Gastroesophageal sphincter (tissue), 4 donors: ENCODE data around the gene NCAPD2. TPM values are rescaled to one million over a fixed set of nuclear protein-coding genes. Genes with fewer than 3 reads are reported as not detected.

ENCODE experiments used
- ATAC-seq: fragments of 150-250 bp; one replicate; pipeline ENCODE4 v1.9.1; 2016; ENCODE audit warnings: mild to moderate bottlenecking, moderate library complexity
- H3K27ac ChIP-seq, 4 donors: fragments of 200-600 bp; sonication (generic) in 3 of 4; 1 replicate in 3 of 4; 2 replicates in 1 of 4; pipeline ENCODE4 v1.5.1; 2016 to 2019
- H3K27me3 ChIP-seq: fragments of 200-600 bp; sonication (generic); one replicate; pipeline ENCODE4 v1.5.1; 2019
- H3K36me3 ChIP-seq, 2 donors: fragments of 200-600 bp; sonication (generic); one replicate each; pipeline ENCODE4 v1.5.1; 2019; ENCODE audit warnings: control low read depth in 1 of 2
- H3K4me1 ChIP-seq, 3 donors: fragments of 200-600 bp; sonication (generic); 1 replicate in 2 of 3; 2 replicates in 1 of 3; pipeline ENCODE4 v1.5.1; 2016 to 2019; ENCODE audit warnings: control low read depth in 2 of 3
- H3K4me3 ChIP-seq, 2 donors: fragments of 200-600 bp; sonication (generic); one replicate each; pipeline ENCODE4 v1.5.1; 2019; ENCODE audit warnings: mild to moderate bottlenecking in 1 of 2, moderate library complexity in 1 of 2
- H3K9me3 ChIP-seq, 3 donors: fragments of 200-600 bp; sonication (generic); one replicate each; pipeline ENCODE4 v1.5.1; 2017 to 2019; ENCODE audit warnings: control low read depth in 2 of 3
- CTCF ChIP-seq, 4 experiments: fragments of 200-600 bp in 2 of 4; fragments of 450-650 bp in 2 of 4; sonication (generic) in 1 of 4; IDR thresholded peaks; one replicate each; pipeline ENCODE4 v1.5.1; 2017 to 2019; ENCODE audit warnings: antibody characterized with exemption in 4 of 4, mild to moderate bottlenecking in 2 of 4, moderate library complexity in 2 of 4
- EP300 ChIP-seq: sonication (generic); formaldehyde crosslinking; IDR thresholded peaks from one replicate; pipeline ENCODE4 v1.6.1; 2017; ENCODE audit warnings: antibody characterized with exemption, mild to moderate bottlenecking
- POLR2A ChIP-seq, 2 donors: fragments of 450-650 bp; IDR thresholded peaks; one replicate each; pipeline ENCODE4 v1.6.1; 2017; ENCODE audit warnings: antibody characterized with exemption in 2 of 2, mild to moderate bottlenecking in 2 of 2, moderate library complexity in 1 of 2
- POLR2AphosphoS5 ChIP-seq: sonication (generic); formaldehyde crosslinking; IDR thresholded peaks from one replicate; pipeline ENCODE4 v1.6.1; 2017; ENCODE audit warnings: antibody characterized with exemption
- WGBS, 2 donors: methylation state at CpG; one replicate each; pipeline ENCODE4 v1.1.5; 2018; ENCODE audit warnings: low coverage in 1 of 2; 5-methylcytosine and 5-hydroxymethylcytosine counted together
- total RNA-seq, 4 donors: library from RNA; depleted of rRNA; stranded (reverse); fragments of >200 nt; gene quantifications; one replicate each; pipeline ENCODE4 v1.1.0, GENCODE V29; 2016

The NCAPD2 gene
- total RNA-seq, 4 donors from 2014 or later, result 21.2 to 28.0 (median 24.8) TPM

- Histone ChIP-seq H3K9me3 (no peaks in the 10 kb centered on the region), H3K27me3 (no peaks in the 10 kb centered on the region), H3K4me1 (peaks cover 0 to 55% (median 0%) of the 10 kb centered on the region in 3 donors), H3K4me3 (no peak overlapping the region), H3K36me3 (peaks cover 0 to 84% of the 10 kb centered on the region in 2 donors), H3K27ac (peak overlapping the region in 3 of 4 donors; percentile 5 to 60 (median 54))
- WGBS, 2 donors, result 76 to 79% methylated on average over 10 to 13 of the region's 14 CpGs
- no peak for TF ChIP-seq POLR2A (IDR thresholded peaks at IDR 0.05)
- ATAC-seq, result no peak
Measured at GRCh38 chr12:6462234-6462995, 31.5 kb upstream of the NCAPD2 start.

- Histone ChIP-seq H3K4me3 (no peak overlapping the region), H3K27me3 (no peaks in the 10 kb centered on the region), H3K9me3 (no peaks in the 10 kb centered on the region), H3K27ac (peak overlapping the region in 3 of 4 donors; percentile 50 to 60 (median 54)), H3K4me1 (peaks cover 0 to 63% (median 0%) of the 10 kb centered on the region in 3 donors), H3K36me3 (peaks cover 0 to 79% of the 10 kb centered on the region in 2 donors)
- no peak for ATAC-seq
- TF ChIP-seq POLR2A (IDR thresholded peaks at IDR 0.05), result no peak
- no peak for TF ChIP-seq CTCF (IDR thresholded peaks at IDR 0.05)
- no peak for TF ChIP-seq EP300
- TF ChIP-seq POLR2AphosphoS5, result no peak
- 72 to 77% methylated on average over 4 to 7 of the region's 7 CpGs for WGBS, 2 donors
Measured at GRCh38 chr12:6463216-6463615, 30.7 kb upstream of the NCAPD2 start.

GRCh38 chr12:6463858-6464257, 30.0 kb upstream of the NCAPD2 start:
- H3K4me1 ChIP-seq, result peaks cover 0 to 70% (median 0%) of the 10 kb centered on the region in 3 donors
- no peaks in the 10 kb centered on the region for H3K27me3 ChIP-seq
- 55 to 73% methylated on average over 4 of the region's 6 CpGs for WGBS, 2 donors
- peak overlapping the region in 3 of 4 donors; percentile 38 to 60 (median 54) for H3K27ac ChIP-seq
- ATAC-seq, result no peak
- H3K4me3 ChIP-seq, result no peak overlapping the region
- H3K9me3 ChIP-seq, result no peaks in the 10 kb centered on the region
- TF ChIP-seq POLR2A (IDR thresholded peaks at IDR 0.05) (no peak), EP300 (no peak), POLR2AphosphoS5 (no peak), CTCF (IDR thresholded peaks at IDR 0.05) (no peak)
- peaks cover 0 to 73% of the 10 kb centered on the region in 2 donors for H3K36me3 ChIP-seq

GRCh38 chr12:6464531-6464930, 29.4 kb upstream of the NCAPD2 start:
- Histone ChIP-seq H3K27me3 (no peaks in the 10 kb centered on the region), H3K36me3 (peaks cover 0 to 66% of the 10 kb centered on the region in 2 donors), H3K9me3 (no peaks in the 10 kb centered on the region), H3K27ac (peak overlapping the region in 2 of 4 donors; percentile 54 to 60), H3K4me1 (peaks cover 0 to 76% (median 0%) of the 10 kb centered on the region in 3 donors), H3K4me3 (no peak overlapping the region)
- no peak for TF ChIP-seq CTCF (IDR thresholded peaks at IDR 0.05)
- no peak for TF ChIP-seq EP300
- TF ChIP-seq POLR2A (IDR thresholded peaks at IDR 0.05), result no peak
- no peak for TF ChIP-seq POLR2AphosphoS5
- no peak for ATAC-seq
- 86 to 100% methylated on average over 1 to 4 of the region's 8 CpGs for WGBS, 2 donors

GRCh38 chr12:6465467-6466183, 28.3 kb upstream of the NCAPD2 start:
- peak; percentile 62 for ATAC-seq
- TF ChIP-seq EP300, result no peak
- TF ChIP-seq CTCF (IDR thresholded peaks at IDR 0.05), result peak in 3 of 4 experiments; percentile 89 to 97 (median 95)
- WGBS, 2 donors, result 0 to 20% methylated on average over 2 to 6 of the region's 6 CpGs
- no peaks in the 10 kb centered on the region for H3K9me3 ChIP-seq
- H3K27me3 ChIP-seq, result no peaks in the 10 kb centered on the region
- peak overlapping the region in 3 of 4 donors; percentile 6 to 34 (median 25) for H3K27ac ChIP-seq
- no peak overlapping the region for H3K4me3 ChIP-seq
- peaks cover 0 to 80% (median 0%) of the 10 kb centered on the region in 3 donors for H3K4me1 ChIP-seq
- H3K36me3 ChIP-seq, result peaks cover 0 to 56% of the 10 kb centered on the region in 2 donors
